ENCODE measurements around the gene RNASE9.

The RNASE9 gene

GRCh38 chr14:20610002-20610765, 49.3 kb upstream of the RNASE9 start (continued):
- TF ChIP-seq OSR2 (tag by site-specific recombination; IDR thresholded peaks at IDR 0.05) = no peak
- TF ChIP-seq ZNF623 (tag by site-specific recombination; IDR thresholded peaks at IDR 0.05) = 0 out of 2 replicates have a peak, but pooled peaks have one; percentile 12

- Histone ChIP-seq H3K9me3 (ENCODE audit: control insufficient read depth, insufficient read depth, low read depth, low read length) (no peaks in the 10 kb centered on the region), H3K27ac (ENCODE audit: extremely low read depth, low read depth, low read length) (peak overlapping the region; percentile 76), H3K36me3 (ENCODE audit: control insufficient read depth in 2 of 2, insufficient read depth in 1 of 2, low read length in 2 of 2) (no peaks in the 10 kb centered on the region), H3K4me1 (ENCODE audit: control insufficient read depth, insufficient read depth, low read length) (peaks cover 4% of the 10 kb centered on the region; the same call in 1 of the 2 replicates), H3K4me3 (ENCODE audit: low read depth, low read length) (peak overlapping the region; percentile 98)
- ChIA-PET CTCF (interaction anchor here (0.6 to 3.0 kb wide), 29 partner anchors 9 to 495 kb away, joined by 3 to 28 read pairs (median 4); partner anchors contain the start of genes ANG, PARP2 and RNASE4), POLR2A (interaction anchor here (0.8 to 1.3 kb wide), 5 partner anchors 48 to 267 kb away, joined by 3 to 11 read pairs (median 4); partner anchors contain the start of gene PARP2)
- peak; percentile 53; the same call in 1 of the 2 replicates for TF ChIP-seq ZNF184 (tag by site-specific recombination; IDR thresholded peaks at IDR 0.05)
- TF ChIP-seq AEBP2 (tag by site-specific recombination; IDR thresholded peaks at IDR 0.05; ENCODE audit: borderline replicate concordance) = no peak
- peak; percentile 73 for TF ChIP-seq SP7 (tag by site-specific recombination; IDR thresholded peaks at IDR 0.05)
- TF ChIP-seq KLF16 (tag by site-specific recombination; IDR thresholded peaks at IDR 0.05) = 0 out of 2 replicates have a peak, but pooled peaks have one; percentile 22
- no peak; the same call in 1 of the 2 replicates for TF ChIP-seq ZBTB17 (tag by site-specific recombination; IDR thresholded peaks at IDR 0.05)
- no peak for TF ChIP-seq ZNF16 (tag by site-specific recombination; IDR thresholded peaks at IDR 0.05; ENCODE audit: low read depth)
- no peak for TF ChIP-seq ZNF626 (tag by site-specific recombination; IDR thresholded peaks at IDR 0.05)
- peak; percentile 26 for TF ChIP-seq ZNF513 (tag by site-specific recombination; IDR thresholded peaks at IDR 0.05)
- peak; percentile 71; the same call in 1 of the 2 replicates for TF ChIP-seq ZNF639 (tag by site-specific recombination; IDR thresholded peaks at IDR 0.05)
- TF ChIP-seq ZEB2 (tag by site-specific recombination; IDR thresholded peaks at IDR 0.05) = peak; percentile 30; the same call in 1 of the 2 replicates
- TF ChIP-seq ZNF692 (tag by site-specific recombination; IDR thresholded peaks at IDR 0.05) = peak; percentile 33
- no peak for TF ChIP-seq ZNF366 (tag by site-specific recombination; conservative IDR thresholded peaks at IDR 0.05)
- TF ChIP-seq ZNF391 (tag by site-specific recombination; IDR thresholded peaks at IDR 0.05; ENCODE audit: borderline replicate concordance, low read depth) = peak; percentile 46; the same call in 1 of the 2 replicates
- TF ChIP-seq YY1 (tag by site-specific recombination; IDR thresholded peaks at IDR 0.05) = peak; percentile 49; the same call in 1 of the 2 replicates
- TF ChIP-seq HIC1 (tag by site-specific recombination; IDR thresholded peaks at IDR 0.05) = peak; percentile 63; the same call in 1 of the 2 replicates
- peak; percentile 97 for TF ChIP-seq ZNF654 (tag by site-specific recombination; IDR thresholded peaks at IDR 0.05; ENCODE audit: low read depth)
- 0 out of 2 replicates have a peak, but pooled peaks have one; percentile 16 for TF ChIP-seq ZNF518A (tag by site-specific recombination; conservative IDR thresholded peaks at IDR 0.05; ENCODE audit: low read depth)
Measured at GRCh38 chr14:20609215-20610001, 48.6 kb upstream of the RNASE9 start.

Measured in HEK293 (cell line).